Adrenal gland (tissue), 12 donors: ENCODE results near the gene ADK. TPM values are rescaled to one million over a fixed set of nuclear protein-coding genes. Genes with fewer than 3 reads are reported as not detected.
"Not testable (repeated sequence)": the region's sequence is repeated elsewhere in the genome, so short reads cannot be mapped to it uniquely, and the experiment has no call there.

Experiments
- DNase-seq, 7 donors: peaks; one replicate each; pipeline ENCODE4 v3.0.0-alpha.2; 2019 to 2020
- H3K27ac ChIP-seq, 5 donors: fragments of 200-600 bp; sonication (generic) in 4 of 5; 1 replicate in 3 of 5; 2 replicates in 2 of 5; pipeline versions ENCODE4 v1.5.1 to v1.8.0; 2016 to 2020; ENCODE audit warnings: mild to moderate bottlenecking in 1 of 5
- H3K27me3 ChIP-seq: fragments of 200-600 bp; 2 replicates; pipeline ENCODE4 v1.8.0; 2021
- H3K36me3 ChIP-seq, 2 donors: fragments of 200-600 bp; replicated peaks in 1 of 2; 1 replicate in 1 of 2; 2 replicates in 1 of 2; pipeline versions ENCODE4 v1.5.1 to v1.8.0; 2018 to 2022
- H3K4me1 ChIP-seq, 2 donors: fragments of 200-600 bp; replicated peaks in 1 of 2; 1 replicate in 1 of 2; 2 replicates in 1 of 2; pipeline versions ENCODE4 v1.5.1 to v1.8.0; 2018 to 2021
- H3K4me3 ChIP-seq, 4 donors: fragments of 200-600 bp; sonication (generic) in 3 of 4; one replicate each; pipeline ENCODE4 v1.5.1; 2016 to 2018
- H3K9me3 ChIP-seq, 3 donors: fragments of 200-600 bp; sonication (generic) in 1 of 3; replicated peaks in 1 of 3; 1 replicate in 2 of 3; 2 replicates in 1 of 3; pipeline versions ENCODE4 v1.5.1 to v1.8.0; 2016 to 2021
- CTCF ChIP-seq, 6 experiments: fragments of 450-650 bp in 4 of 6; fragments of 200-600 bp in 2 of 6; sonication (generic) in 1 of 6; IDR thresholded peaks; 1 replicate in 5 of 6; 2 replicates in 1 of 6; pipeline versions ENCODE4 v1.5.1 to v1.8.0; 2016 to 2021; ENCODE audit warnings: antibody characterized with exemption in 6 of 6, mild to moderate bottlenecking in 2 of 6, moderate library complexity in 1 of 6
- POLR2A ChIP-seq, 2 donors: fragments of 450-650 bp; IDR thresholded peaks; one replicate each; pipeline ENCODE4 v1.6.1; 2017; ENCODE audit warnings: antibody characterized with exemption in 2 of 2, mild to moderate bottlenecking in 2 of 2, moderate library complexity in 1 of 2
- WGBS, 4 donors: extraction: QIAGEN DNeasy Blood & Tissue Kit in 2 of 4; methylation state at CpG; one replicate each; pipeline versions ENCODE4 v1.1.5 to v1.1.7; 2013 to 2017; 5-methylcytosine and 5-hydroxymethylcytosine counted together
- intact Hi-C, 2 donors: fragments of 100-400 bp; cut with DNase I; formaldehyde crosslinking; loops; one replicate each; pipeline versions ENCODE4 v1.14.1 to v1.15.0; 2022 to 2023
- polyA plus RNA-seq, 3 donors: library from polyadenylated mRNA; stranded (reverse); fragments of 200-250 nt in 2 of 3; fragments of 350-450 nt in 1 of 3; fragmentation: Illumina TruSeq in 1 of 3; extraction: RNeasy Lipid Tissue Mini Kit (QIAGEN cat#74804) in 1 of 3; gene quantifications; one replicate each; pipeline ENCODE4 v1.2.3, GENCODE V29; 2013 to 2014
- total RNA-seq, 9 donors: library from RNA; depleted of rRNA in 4 of 9; stranded (reverse); fragments of >200 nt in 4 of 9; fragments of 120-200 nt in 1 of 9; fragmentation: NEBNext Ultra II Directional in 1 of 9; extraction: Animal tissue kit (Norgen Biotek cat#: 25700) in 1 of 9; gene quantifications; one replicate each; pipeline versions ENCODE4 v1.1.0 to v1.2.4, GENCODE V29; 2013 to 2023
- donor health status: healthy with polysubstance abuse.
- donor health status: Bipolar disorder and iron deficiency.
- donor health status: DM: yes; HTN: yes; CAD: no.
- donor health status: DM: no; HTN: no; CAD: no.
- donor health status: DM: no; HTN: no; CAD: no.
- donor health status: DM: yes; HTN: yes; CAD: no.

ADK gene
- total and polyA plus RNA-seq, 12 donors = 8.2 to 45.5 (median 22.2) TPM

GRCh38 chr10:74178042-74178791 lies 27.2 kb downstream of the ADK start:
- 92 to 96% (median 95%) methylated on average over 5 of the region's 5 CpGs for WGBS, 4 donors
- no peaks in the 10 kb centered on the region for H3K27me3 ChIP-seq
- TF ChIP-seq POLR2A (IDR thresholded peaks at IDR 0.05) (no peak), CTCF (IDR thresholded peaks at IDR 0.05) (no peak)
- peaks cover 0 to 4% of the 10 kb centered on the region in 2 donors for H3K4me1 ChIP-seq
- no peak overlapping the region for H3K27ac ChIP-seq
- H3K36me3 ChIP-seq = no peaks in the 10 kb centered on the region
- intact Hi-C loops = no loop called here
- DNase-seq = no peak
- no peaks in the 10 kb centered on the region for H3K9me3 ChIP-seq
- H3K4me3 ChIP-seq = no peak overlapping the region

GRCh38 chr10:74179111-74179710 lies 28.2 kb downstream of the ADK start:
- Histone ChIP-seq H3K27ac (no peak overlapping the region), H3K36me3 (no peaks in the 10 kb centered on the region), H3K27me3 (no peaks in the 10 kb centered on the region), H3K4me3 (no peak overlapping the region), H3K9me3 (no peaks in the 10 kb centered on the region), H3K4me1 (peaks cover 0 to 4% of the 10 kb centered on the region in 2 donors)
- TF ChIP-seq POLR2A (IDR thresholded peaks at IDR 0.05) (no peak), CTCF (IDR thresholded peaks at IDR 0.05) (no peak)
- intact Hi-C loops = no loop called here
- WGBS, 4 donors = 83 to 94% (median 87%) methylated on average over 2 of the region's 2 CpGs
- DNase-seq = no peak

GRCh38 chr10:74186678-74187077 lies 35.7 kb downstream of the ADK start:
- TF ChIP-seq CTCF (IDR thresholded peaks at IDR 0.05) (no peak), POLR2A (IDR thresholded peaks at IDR 0.05) (no peak)
- intact Hi-C loops = no loop called here
- no peak overlapping the region for H3K4me3 ChIP-seq
- H3K36me3 ChIP-seq = no peaks in the 10 kb centered on the region
- H3K4me1 ChIP-seq = peaks cover 0 to 10% of the 10 kb centered on the region in 2 donors
- no peaks in the 10 kb centered on the region for H3K27me3 ChIP-seq
- no peak overlapping the region for H3K27ac ChIP-seq
- no peak for DNase-seq
- H3K9me3 ChIP-seq = no peaks in the 10 kb centered on the region

GRCh38 chr10:74187237-74187636 lies 36.2 kb downstream of the ADK start:
- Histone ChIP-seq H3K4me1 (peaks cover 0 to 10% of the 10 kb centered on the region in 2 donors), H3K27ac (no peak overlapping the region), H3K4me3 (no peak overlapping the region), H3K9me3 (no peaks in the 10 kb centered on the region), H3K27me3 (no peaks in the 10 kb centered on the region), H3K36me3 (no peaks in the 10 kb centered on the region)
- no peak for TF ChIP-seq CTCF (IDR thresholded peaks at IDR 0.05)
- intact Hi-C loops = no loop called here
- no peak for DNase-seq
- WGBS, 4 donors = 92 to 100% (median 95%) methylated on average over 1 of the region's 1 CpG

GRCh38 chr10:74188617-74189016 lies 37.6 kb downstream of the ADK start:
- H3K27ac ChIP-seq, intact Hi-C loops: not testable (repeated sequence)
- 97 to 98% (median 98%) methylated on average over 13 of the region's 13 CpGs for WGBS, 4 donors

More at GRCh38 chr10:74188617-74189016, 37.6 kb downstream of the ADK start:
- H3K9me3 ChIP-seq, H3K36me3 ChIP-seq, H3K4me3 ChIP-seq, DNase-seq, H3K27me3 ChIP-seq: not testable (repeated sequence)
- H3K4me1 ChIP-seq = peaks cover 0 to 10% of the 10 kb centered on the region in 2 donors
